DOHH2 (cell line): ENCODE results near the gene CLRN3.

Experiments used
- H3F3A ChIP-seq: fragments of 200-600 bp; sonication (generic), shearing (Covaris generic); 2 replicates; pipeline ENCODE4 v1.6.0; 2016; ENCODE audit warnings: antibody characterized with exemption, mild to moderate bottlenecking; ENCODE audit not compliant: control insufficient read depth, insufficient read depth
- H3K27ac ChIP-seq: fragments of 200-600 bp; sonication (generic); 2 replicates; pipeline ENCODE4 v1.5.1; 2014; ENCODE audit warnings: low read depth, mild to moderate bottlenecking, low read length, moderate library complexity
- H3K27me3 ChIP-seq: fragments of 200-600 bp; sonication (generic); 2 replicates; pipeline ENCODE4 v1.6.1; 2014; ENCODE audit warnings: mild to moderate bottlenecking, low read length, mixed read lengths; ENCODE audit not compliant: control insufficient read depth
- H3K36me3 ChIP-seq: fragments of 200-600 bp; sonication (generic); 2 replicates; pipeline ENCODE4 v1.6.1; 2014; ENCODE audit warnings: mild to moderate bottlenecking, low read length, moderate library complexity, mixed read lengths; ENCODE audit not compliant: control insufficient read depth
- H3K4me1 ChIP-seq: fragments of 200-600 bp; sonication (generic); 2 replicates; pipeline ENCODE4 v1.6.1; 2014; ENCODE audit warnings: mild to moderate bottlenecking, low read length, mixed read lengths; ENCODE audit not compliant: control insufficient read depth
- H3K4me2 ChIP-seq: fragments of 200-600 bp; sonication (generic); 2 replicates; pipeline ENCODE4 v1.6.0; 2014; ENCODE audit warnings: mild to moderate bottlenecking, low read length, moderate library complexity
- H3K4me3 ChIP-seq: fragments of 200-600 bp; sonication (generic); 2 replicates; pipeline ENCODE4 v1.5.1; 2014; ENCODE audit warnings: mild to moderate bottlenecking, low read length, mixed read lengths
- H3K79me2 ChIP-seq: fragments of 200-600 bp; sonication (generic); 2 replicates; pipeline ENCODE4 v1.6.1; 2014; ENCODE audit warnings: mild to moderate bottlenecking, low read length, mixed read lengths; ENCODE audit not compliant: control insufficient read depth
- H3K9me2 ChIP-seq: fragments of 200-600 bp; sonication (generic); replicated peaks from 2 replicates; pipeline ENCODE4 v1.6.1; 2014; ENCODE audit warnings: mild to moderate bottlenecking, low read length, mixed read lengths; ENCODE audit not compliant: control insufficient read depth
- H3K9me3 ChIP-seq: fragments of 200-600 bp; sonication (generic); 2 replicates; pipeline ENCODE4 v1.6.1; 2014; ENCODE audit warnings: antibody characterized with exemption, low read length, mixed read lengths; ENCODE audit not compliant: control insufficient read depth, insufficient read depth
- H4K20me1 ChIP-seq: fragments of 200-600 bp; sonication (generic); 2 replicates; pipeline ENCODE4 v1.6.0; 2014; ENCODE audit warnings: low read depth, mild to moderate bottlenecking, antibody characterized with exemption, low read length, moderate library complexity; ENCODE audit not compliant: control insufficient read depth, insufficient read depth
- CTCF ChIP-seq: fragments of 200-600 bp; sonication (generic); IDR thresholded peaks from one replicate; pipeline ENCODE4 v1.5.1; 2014; ENCODE audit warnings: antibody characterized with exemption, mild to moderate bottlenecking, low read depth, low read length; ENCODE audit not compliant: poor library complexity, severe bottlenecking
- EZH2phosphoT487 ChIP-seq: fragments of 200-600 bp; sonication (generic); IDR thresholded peaks from 2 replicates; pipeline ENCODE4 v1.6.1; 2017; ENCODE audit warnings: borderline replicate concordance, mild to moderate bottlenecking, antibody characterized with exemption, low read length, moderate library complexity, mixed read lengths

Gene CLRN3

DNA sequence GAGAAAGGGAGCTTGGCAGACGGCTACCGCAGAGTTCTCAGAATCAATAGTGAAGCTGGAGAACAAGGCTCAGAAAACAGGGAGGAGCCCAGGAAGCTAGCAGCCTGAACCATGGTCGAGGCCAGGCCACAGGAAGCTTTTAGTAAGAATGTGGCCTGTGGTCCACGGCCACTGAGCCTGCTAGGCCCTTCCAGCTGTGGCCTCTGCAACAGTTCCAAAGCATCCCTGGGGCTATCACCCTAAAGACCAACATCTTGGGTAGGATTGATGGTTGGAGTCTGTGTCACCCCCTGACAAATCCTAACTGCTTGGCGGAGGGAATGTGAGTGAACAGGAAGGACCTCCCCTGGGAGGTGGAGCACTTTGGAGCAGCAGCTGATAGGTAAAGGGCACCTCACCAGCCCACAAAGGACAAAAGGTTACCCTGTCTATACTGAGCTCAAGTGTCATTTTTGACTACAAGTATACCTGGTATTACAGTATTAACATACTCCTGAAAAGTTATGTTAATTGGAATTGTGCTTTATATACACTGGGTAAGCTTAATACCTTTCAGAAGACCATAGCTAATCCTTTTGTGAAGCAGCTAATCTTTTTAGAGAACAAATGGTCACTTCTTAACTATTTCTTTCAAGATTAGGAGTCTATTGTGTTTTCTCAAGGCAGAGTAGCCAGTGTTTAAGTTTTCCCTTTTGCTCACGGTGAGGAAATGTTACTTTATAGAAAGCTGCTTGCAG is 32.9 kb upstream of the CLRN3 start:
- Histone ChIP-seq H3F3A (no peaks in the 10 kb centered on the region), H4K20me1 (no peaks in the 10 kb centered on the region), H3K27me3 (no peaks in the 10 kb centered on the region), H3K36me3 (no peaks in the 10 kb centered on the region), H3K4me2 (no peak overlapping the region), H3K27ac (no peak overlapping the region), H3K79me2 (no peaks in the 10 kb centered on the region), H3K4me3 (no peak overlapping the region), H3K9me3 (no peaks in the 10 kb centered on the region), H3K4me1 (peaks cover 4% of the 10 kb centered on the region; the same call in 1 of the 2 replicates), H3K9me2 (no peaks in the 10 kb centered on the region)
- TF ChIP-seq CTCF (no peak), EZH2phosphoT487 (no peak)

DNA sequence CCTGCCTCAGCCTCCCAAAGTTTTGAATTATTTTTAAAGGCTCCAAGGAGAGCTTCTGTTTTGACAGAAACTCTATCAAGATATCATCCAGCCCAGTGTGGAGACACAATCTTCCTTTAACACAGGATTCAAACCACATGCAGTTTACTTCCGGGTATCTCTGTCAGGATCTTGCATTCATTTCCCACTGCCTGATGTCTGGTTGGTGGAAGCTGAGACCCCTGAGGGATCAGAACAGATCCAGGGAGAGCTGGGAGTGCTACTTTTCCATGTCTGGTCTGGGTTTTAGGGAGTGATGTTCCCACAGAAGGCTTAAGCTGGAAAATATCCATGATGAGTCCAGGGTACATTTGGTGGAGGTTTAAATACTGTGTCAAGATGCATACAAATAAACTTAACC is 30.9 kb upstream of the CLRN3 start:
- H3K36me3 ChIP-seq: no peaks in the 10 kb centered on the region
- no peak overlapping the region for H3K4me3 ChIP-seq
- H3K27me3 ChIP-seq: no peaks in the 10 kb centered on the region
- H3F3A ChIP-seq: no peaks in the 10 kb centered on the region
- no peaks in the 10 kb centered on the region for H3K9me3 ChIP-seq
- no peaks in the 10 kb centered on the region for H4K20me1 ChIP-seq
- H3K4me1 ChIP-seq: peaks cover 4% of the 10 kb centered on the region; the same call in 1 of the 2 replicates
- H3K9me2 ChIP-seq: no peaks in the 10 kb centered on the region
- TF ChIP-seq CTCF: no peak
- no peak for TF ChIP-seq EZH2phosphoT487
- H3K4me2 ChIP-seq: no peak overlapping the region
- no peak overlapping the region for H3K27ac ChIP-seq
- H3K79me2 ChIP-seq: no peaks in the 10 kb centered on the region

DNA sequence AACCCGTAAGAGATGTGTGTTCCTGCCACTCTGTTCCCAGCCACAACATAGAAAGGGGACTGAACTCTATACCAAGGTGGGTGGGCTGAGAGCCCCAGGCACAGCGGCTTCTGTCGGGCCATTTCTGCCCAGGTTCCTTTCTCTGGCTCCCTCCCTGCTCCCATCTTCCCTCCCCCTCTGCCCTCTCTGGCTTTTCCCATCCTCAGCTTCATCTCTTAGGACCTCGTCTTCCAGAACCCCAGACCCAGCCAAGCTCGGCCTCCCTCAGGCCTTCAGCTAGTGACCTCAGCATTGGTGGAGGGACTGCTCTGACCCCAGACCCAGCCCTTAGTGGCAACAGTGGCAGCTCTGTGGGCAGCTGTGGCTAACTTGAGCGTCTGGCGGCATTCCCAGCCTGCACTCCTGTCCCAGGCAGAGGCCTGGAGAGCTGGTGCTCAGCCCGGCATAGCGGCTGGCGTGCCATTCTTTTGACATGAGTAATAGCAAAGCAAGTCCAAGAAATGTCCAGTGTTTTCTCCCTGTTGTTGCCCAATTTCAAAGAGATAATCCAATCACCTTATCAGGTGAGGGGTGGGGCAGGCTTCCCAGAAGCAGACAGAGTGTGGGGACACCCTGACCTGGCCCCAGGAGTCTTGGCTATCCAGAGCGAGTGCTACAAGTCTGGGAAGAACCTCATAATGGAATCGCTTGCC is 30.1 kb upstream of the CLRN3 start:
- peaks cover 4% of the 10 kb centered on the region; the same call in 1 of the 2 replicates for H3K4me1 ChIP-seq
- H3K4me3 ChIP-seq: no peak overlapping the region
- H3K27me3 ChIP-seq: no peaks in the 10 kb centered on the region
- H3K36me3 ChIP-seq: no peaks in the 10 kb centered on the region
- TF ChIP-seq CTCF: no peak
- no peak for TF ChIP-seq EZH2phosphoT487
- no peaks in the 10 kb centered on the region for H3K9me2 ChIP-seq
- H4K20me1 ChIP-seq: no peaks in the 10 kb centered on the region
- H3K79me2 ChIP-seq: no peaks in the 10 kb centered on the region
- no peaks in the 10 kb centered on the region for H3F3A ChIP-seq
- no peaks in the 10 kb centered on the region for H3K9me3 ChIP-seq
- no peak overlapping the region for H3K4me2 ChIP-seq
- no peak overlapping the region for H3K27ac ChIP-seq
